ENCODE results near the gene CCR6.

The CCR6 gene

DNA sequence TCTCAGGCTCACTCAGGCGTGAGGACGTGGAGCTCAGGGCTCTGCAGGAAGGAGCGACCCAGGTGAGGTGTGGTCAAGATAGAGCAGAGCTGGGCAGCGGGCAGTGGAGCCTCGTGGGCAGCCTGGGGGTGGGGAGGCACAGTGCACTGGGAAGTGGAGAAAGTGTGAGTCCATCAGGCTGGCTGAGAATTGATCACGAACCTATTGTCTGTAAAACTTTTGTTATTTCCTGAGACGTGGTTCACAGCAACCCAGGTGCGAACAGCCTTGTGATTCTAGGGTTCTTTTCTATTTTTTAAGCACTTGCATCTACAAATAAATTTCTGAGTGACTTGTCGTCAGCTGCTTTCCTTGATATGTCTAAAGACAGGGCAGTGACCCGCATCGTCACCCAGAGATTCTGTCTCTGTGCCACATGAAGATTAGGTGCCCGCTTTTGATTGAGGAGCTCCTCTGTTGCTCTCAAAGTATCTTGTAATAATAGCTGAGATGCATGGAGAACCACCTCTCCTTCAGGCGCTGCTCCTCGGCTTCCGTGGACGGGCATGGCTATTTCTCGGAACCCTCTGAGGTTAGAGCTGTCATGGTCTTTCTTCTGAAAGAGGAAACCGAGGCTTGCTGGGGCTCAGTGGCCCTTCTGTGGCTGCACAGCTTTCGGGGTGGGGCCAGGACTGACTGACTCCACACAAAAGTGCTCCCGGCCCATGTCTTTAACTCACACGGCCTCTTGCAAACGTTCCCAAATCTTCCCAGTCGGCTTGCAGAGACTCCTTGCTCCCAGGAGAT lies 662 bp upstream of the CCR6 start:
- TF ChIP-seq, protein P1, sequence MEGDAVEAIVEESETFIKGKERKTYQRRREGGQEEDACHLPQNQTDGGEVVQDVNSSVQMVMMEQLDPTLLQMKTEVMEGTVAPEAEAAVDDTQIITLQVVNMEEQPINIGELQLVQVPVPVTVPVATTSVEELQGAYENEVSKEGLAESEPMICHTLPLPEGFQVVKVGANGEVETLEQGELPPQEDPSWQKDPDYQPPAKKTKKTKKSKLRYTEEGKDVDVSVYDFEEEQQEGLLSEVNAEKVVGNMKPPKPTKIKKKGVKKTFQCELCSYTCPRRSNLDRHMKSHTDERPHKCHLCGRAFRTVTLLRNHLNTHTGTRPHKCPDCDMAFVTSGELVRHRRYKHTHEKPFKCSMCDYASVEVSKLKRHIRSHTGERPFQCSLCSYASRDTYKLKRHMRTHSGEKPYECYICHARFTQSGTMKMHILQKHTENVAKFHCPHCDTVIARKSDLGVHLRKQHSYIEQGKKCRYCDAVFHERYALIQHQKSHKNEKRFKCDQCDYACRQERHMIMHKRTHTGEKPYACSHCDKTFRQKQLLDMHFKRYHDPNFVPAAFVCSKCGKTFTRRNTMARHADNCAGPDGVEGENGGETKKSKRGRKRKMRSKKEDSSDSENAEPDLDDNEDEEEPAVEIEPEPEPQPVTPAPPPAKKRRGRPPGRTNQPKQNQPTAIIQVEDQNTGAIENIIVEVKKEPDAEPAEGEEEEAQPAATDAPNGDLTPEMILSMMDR (conservative IDR thresholded peaks at IDR 0.05): no peak
- H3K27ac ChIP-seq: no peak overlapping the region

DNA sequence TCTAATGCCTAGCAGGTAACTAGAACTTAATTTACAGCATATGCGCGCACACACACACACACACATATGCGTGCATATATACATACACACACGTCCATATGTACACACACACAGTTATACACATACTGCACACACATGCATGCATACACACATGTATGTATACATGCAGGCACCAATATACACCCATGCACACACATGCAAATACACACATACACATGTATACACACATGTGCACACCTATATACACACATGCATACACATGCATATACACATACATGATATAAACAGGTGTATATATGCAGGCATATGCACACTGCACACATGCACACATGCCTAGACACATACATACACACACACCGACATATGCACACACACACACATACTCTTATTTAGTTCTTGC lies 1.9 kb downstream of the CCR6 start:
- TF ChIP-seq, protein P1 (conservative IDR thresholded peaks at IDR 0.05): no peak
- H3K27ac ChIP-seq: no peak overlapping the region

DNA sequence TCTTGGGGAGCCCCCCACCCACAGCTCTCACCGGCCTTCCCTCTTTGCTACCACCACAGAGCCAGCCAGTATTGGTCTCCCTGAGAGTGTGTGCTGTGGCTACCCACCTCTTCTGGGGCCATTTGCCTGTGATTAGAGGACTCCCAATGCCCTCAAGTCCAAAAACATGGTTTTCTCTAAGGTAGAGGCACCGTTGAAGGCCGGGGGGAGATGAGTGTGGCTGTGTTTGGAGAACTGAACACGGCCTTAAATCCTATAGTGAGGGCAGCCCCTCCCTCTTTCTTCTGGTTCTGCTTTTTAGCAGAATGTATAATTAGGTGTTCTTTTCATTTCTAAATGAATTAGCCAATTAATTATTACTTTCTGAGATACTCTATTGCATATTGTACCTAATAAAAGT lies 2.5 kb downstream of the CCR6 start:
- TF ChIP-seq, protein P1 (conservative IDR thresholded peaks at IDR 0.05): no peak
- H3K27ac ChIP-seq: no peak overlapping the region

DNA sequence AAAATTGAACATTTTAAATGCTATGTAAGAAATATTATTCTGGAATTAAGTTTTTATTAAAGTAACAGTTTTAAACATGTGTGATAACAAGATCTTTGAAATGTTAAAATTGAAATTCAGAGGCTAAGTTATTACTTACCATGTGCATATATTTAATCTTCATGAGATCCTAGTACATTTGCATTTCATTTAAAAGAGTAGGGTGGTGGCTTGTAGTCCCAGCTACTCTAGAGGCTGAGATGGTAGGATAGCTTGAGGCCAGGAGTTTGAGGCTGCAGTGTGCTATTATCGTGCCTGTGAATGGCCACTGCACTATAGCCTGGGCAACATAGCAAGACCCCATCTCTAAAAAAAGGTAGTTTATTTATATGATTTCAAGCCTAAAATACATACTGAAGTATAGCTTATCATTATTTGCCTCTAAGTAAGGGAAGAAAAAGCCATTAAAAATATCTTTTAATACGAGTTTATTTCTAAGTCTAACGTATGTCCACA lies 3.0 kb downstream of the CCR6 start:
- H3K27ac ChIP-seq: no peak overlapping the region
- TF ChIP-seq, protein P1 (conservative IDR thresholded peaks at IDR 0.05): no peak

DNA sequence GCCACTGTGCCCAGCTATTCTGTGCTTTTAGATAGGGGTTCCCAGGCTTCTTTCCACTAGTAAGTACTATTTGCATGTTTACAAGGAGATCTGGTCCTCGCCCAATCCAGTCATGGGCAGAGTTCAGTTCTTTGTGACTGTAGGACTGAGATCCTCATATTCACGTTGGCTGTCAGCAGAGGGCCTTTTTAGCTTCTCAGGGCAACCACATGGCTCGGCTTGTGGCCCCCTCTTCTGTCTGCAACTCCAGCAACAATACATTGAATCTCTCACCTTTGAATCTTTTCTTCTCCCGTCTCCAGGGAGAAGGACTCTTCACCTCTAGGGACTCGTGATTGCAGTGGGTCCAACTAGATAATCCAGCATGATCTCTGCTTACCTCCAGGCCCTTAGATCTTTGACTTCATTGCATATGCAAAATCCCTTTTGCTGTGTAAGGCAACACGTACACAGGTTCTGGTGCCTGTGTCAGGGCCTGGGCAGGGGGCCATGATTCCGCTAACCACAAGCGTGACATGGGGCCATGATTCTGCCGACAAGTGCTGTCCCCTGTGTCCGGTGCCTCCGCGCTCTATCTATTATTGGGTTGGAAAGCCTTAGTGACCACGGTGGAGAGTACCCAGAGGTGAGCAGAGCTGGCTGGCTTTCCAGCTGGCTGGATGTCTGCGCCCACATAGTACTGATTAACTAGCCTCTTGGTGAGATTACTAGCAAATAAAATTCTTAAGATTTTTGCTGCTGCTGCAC lies 5.1 kb downstream of the CCR6 start:
- no peak overlapping the region for H3K27ac ChIP-seq
- TF ChIP-seq, protein P1 (conservative IDR thresholded peaks at IDR 0.05): no peak

DNA sequence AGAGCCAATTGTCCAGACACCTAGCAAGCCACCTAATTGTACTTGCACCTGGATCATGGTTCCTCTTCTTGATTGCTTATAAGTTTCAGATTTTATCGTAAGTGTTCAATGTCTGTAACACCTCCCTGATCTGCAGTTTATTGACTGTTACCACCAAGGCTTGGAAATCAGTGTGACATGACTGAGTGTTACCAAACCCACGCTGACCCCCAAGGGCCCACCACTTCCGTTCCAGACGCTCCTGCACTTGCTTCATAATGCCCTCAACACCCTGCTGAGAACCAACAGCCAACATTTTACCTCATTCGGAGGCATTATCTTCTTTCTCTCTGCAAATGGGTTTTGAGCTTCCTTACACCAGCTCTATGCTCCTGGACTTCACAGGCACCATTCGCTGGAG lies 6.3 kb downstream of the CCR6 start:
- H3K27ac ChIP-seq: no peak overlapping the region
- TF ChIP-seq, protein P1 (conservative IDR thresholded peaks at IDR 0.05): no peak

DNA sequence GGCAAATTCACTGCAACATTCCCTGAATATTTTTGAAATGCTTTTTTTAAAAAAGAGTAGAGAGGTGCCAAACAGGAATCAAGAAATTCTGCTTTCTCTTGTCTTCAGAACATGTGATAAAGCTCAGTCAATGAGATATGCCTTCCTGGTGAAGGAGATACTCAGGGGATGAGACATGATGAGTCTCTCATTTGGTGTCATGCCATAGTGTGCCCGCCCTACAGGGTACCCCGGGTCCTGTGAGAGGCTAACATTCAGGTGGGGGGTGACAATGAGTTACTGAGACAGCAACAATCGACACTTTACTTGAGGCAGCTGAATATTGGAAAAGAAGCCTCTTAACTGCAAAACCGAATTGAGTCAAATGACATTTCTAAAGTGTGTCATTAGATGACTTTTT lies 6.7 kb downstream of the CCR6 start:
- no peak overlapping the region for H3K27ac ChIP-seq
- TF ChIP-seq, protein P1 (conservative IDR thresholded peaks at IDR 0.05): no peak
